Activated T-cell treated with anti-CD3 and anti-CD28 coated beads, Interleukin-2, amount 50 U/mL, for 72 hours (primary cell): Measurements from ENCODE around the gene POP5. TPM values are rescaled to one million over a fixed set of nuclear protein-coding genes. Genes with fewer than 3 reads are reported as not detected.
A peak's percentile ranks its signal among the peaks of the same experiment; 100 is the strongest.

Source experiments
- ATAC-seq, 2 donors: fragments of 150-1000 bp; cut with Tn5 transposase; replicated peaks in 1 of 2; 2 replicates each; pipeline ENCODE4 v1.10.0; 2021; ENCODE audit warnings: moderate library complexity in 2 of 2, mild to moderate bottlenecking in 1 of 2
- DNase-seq, 2 donors: peaks; one replicate each; pipeline ENCODE4 v3.0.0; 2021 to 2022; ENCODE audit warnings: mixed read lengths in 1 of 2
- H3K27ac Mint-ChIP-seq: one replicate; pipeline ENCODE4 v1.8.0; 2022; ENCODE audit warnings: mild to moderate bottlenecking, moderate library complexity, mixed read lengths
- H3K27me3 Mint-ChIP-seq: one replicate; pipeline ENCODE4 v1.8.0; 2022; ENCODE audit warnings: low read depth, mixed read lengths
- H3K36me3 Mint-ChIP-seq, 2 donors: one replicate each; pipeline ENCODE4 v1.8.0; 2022; ENCODE audit warnings: mixed read lengths in 2 of 2, mild to moderate bottlenecking in 1 of 2; ENCODE audit not compliant: insufficient read depth in 2 of 2
- H3K4me1 Mint-ChIP-seq: one replicate; pipeline ENCODE4 v1.8.0; 2022; ENCODE audit warnings: low read depth, mixed read lengths
- H3K4me3 Mint-ChIP-seq, 2 donors: one replicate each; pipeline ENCODE4 v1.8.0; 2022; ENCODE audit warnings: mild to moderate bottlenecking in 2 of 2, mixed read lengths in 2 of 2, moderate library complexity in 2 of 2
- H3K9me3 Mint-ChIP-seq, 2 donors: one replicate each; pipeline ENCODE4 v1.8.0; 2022; ENCODE audit warnings: mixed read lengths in 2 of 2
- total RNA-seq, 2 donors: library from RNA; stranded (reverse); gene quantifications; one replicate each; pipeline ENCODE4 v1.2.3, GENCODE V29; 2022

Gene POP5
- total RNA-seq, 2 donors from 2014 or later, result 37.4 to 40.8 TPM

- no peak for DNase-seq
- no peaks in the 10 kb centered on the region for H3K4me1 Mint-ChIP-seq
- H3K36me3 Mint-ChIP-seq, result no peaks in the 10 kb centered on the region
- H3K27ac Mint-ChIP-seq, result no peak overlapping the region
- no peak for ATAC-seq
- no peak overlapping the region for H3K4me3 Mint-ChIP-seq
- peaks cover 27% of the 10 kb centered on the region for H3K27me3 Mint-ChIP-seq
- H3K9me3 Mint-ChIP-seq, result no peaks in the 10 kb centered on the region
These were observed 18.7 kb upstream of the POP5 start for GRCh38 chr12:120599672-120600552.

GRCh38 chr12:120598674-120599463 lies 17.7 kb upstream of the POP5 start:
- no peaks in the 10 kb centered on the region for H3K4me1 Mint-ChIP-seq
- peaks cover 27% of the 10 kb centered on the region for H3K27me3 Mint-ChIP-seq

GRCh38 chr12:120597861-120598260 lies 16.7 kb upstream of the POP5 start:
- no peaks in the 10 kb centered on the region for H3K9me3 Mint-ChIP-seq
- no peaks in the 10 kb centered on the region for H3K36me3 Mint-ChIP-seq
- H3K27me3 Mint-ChIP-seq, result peaks cover 27% of the 10 kb centered on the region
- no peak overlapping the region for H3K27ac Mint-ChIP-seq
- no peak overlapping the region for H3K4me3 Mint-ChIP-seq
- ATAC-seq (no peak), DNase-seq (no peak)
- no peaks in the 10 kb centered on the region for H3K4me1 Mint-ChIP-seq

More at GRCh38 chr12:120598674-120599463, 17.7 kb upstream of the POP5 start:
- DNase-seq, result no peak
- ATAC-seq, result no peak
- no peak overlapping the region for H3K27ac Mint-ChIP-seq
- H3K9me3 Mint-ChIP-seq, result no peaks in the 10 kb centered on the region
- no peaks in the 10 kb centered on the region for H3K36me3 Mint-ChIP-seq
- H3K4me3 Mint-ChIP-seq, result no peak overlapping the region

- H3K4me1 Mint-ChIP-seq, result no peaks in the 10 kb centered on the region
- H3K27me3 Mint-ChIP-seq, result peaks cover 18% of the 10 kb centered on the region
- H3K9me3 Mint-ChIP-seq, result no peaks in the 10 kb centered on the region
- DNase-seq (no peak), ATAC-seq (no peak)
- no peak overlapping the region for H3K27ac Mint-ChIP-seq
- H3K36me3 Mint-ChIP-seq, result no peaks in the 10 kb centered on the region
- H3K4me3 Mint-ChIP-seq, result no peak overlapping the region
These were observed 15.7 kb upstream of the POP5 start for GRCh38 chr12:120596901-120597300.

- H3K4me1 Mint-ChIP-seq, result no peaks in the 10 kb centered on the region
- no peak for DNase-seq
- no peaks in the 10 kb centered on the region for H3K9me3 Mint-ChIP-seq
- ATAC-seq, result no peak
- no peaks in the 10 kb centered on the region for H3K27me3 Mint-ChIP-seq
- no peak overlapping the region for H3K27ac Mint-ChIP-seq
- H3K4me3 Mint-ChIP-seq, result no peak overlapping the region
- H3K36me3 Mint-ChIP-seq, result no peaks in the 10 kb centered on the region
These were observed 11.2 kb upstream of the POP5 start for GRCh38 chr12:120592121-120593049.

GRCh38 chr12:120590741-120591407 lies 9.7 kb upstream of the POP5 start:
- Mint-ChIP-seq H3K9me3 (no peaks in the 10 kb centered on the region), H3K4me1 (no peaks in the 10 kb centered on the region), H3K4me3 (no peak overlapping the region), H3K36me3 (no peaks in the 10 kb centered on the region), H3K27ac (no peak overlapping the region), H3K27me3 (no peaks in the 10 kb centered on the region)
- DNase-seq, result no peak
- ATAC-seq, result no peak

- H3K4me1 Mint-ChIP-seq, result peaks cover 1% of the 10 kb centered on the region
- H3K36me3 Mint-ChIP-seq, result no peaks in the 10 kb centered on the region
- ATAC-seq (no peak), DNase-seq (no peak)
- H3K27ac Mint-ChIP-seq, result no peak overlapping the region
- H3K4me3 Mint-ChIP-seq, result no peak overlapping the region
- no peaks in the 10 kb centered on the region for H3K27me3 Mint-ChIP-seq
- no peaks in the 10 kb centered on the region for H3K9me3 Mint-ChIP-seq
These were observed 8.0 kb upstream of the POP5 start for GRCh38 chr12:120588948-120589930.

GRCh38 chr12:120588371-120588770 lies 7.2 kb upstream of the POP5 start:
- H3K4me1 Mint-ChIP-seq, result peaks cover 10% of the 10 kb centered on the region
- DNase-seq (no peak), ATAC-seq (no peak)
- H3K27ac Mint-ChIP-seq, result no peak overlapping the region
- no peak overlapping the region for H3K4me3 Mint-ChIP-seq
- no peaks in the 10 kb centered on the region for H3K27me3 Mint-ChIP-seq
- H3K9me3 Mint-ChIP-seq, result no peaks in the 10 kb centered on the region
- no peaks in the 10 kb centered on the region for H3K36me3 Mint-ChIP-seq

GRCh38 chr12:120586860-120587259 lies 5.7 kb upstream of the POP5 start:
- H3K36me3 Mint-ChIP-seq, result no peaks in the 10 kb centered on the region

GRCh38 chr12:120586206-120586605 lies 5.0 kb upstream of the POP5 start:
- Mint-ChIP-seq H3K27me3 (no peaks in the 10 kb centered on the region), H3K4me1 (peaks cover 29% of the 10 kb centered on the region), H3K27ac (no peak overlapping the region), H3K36me3 (no peaks in the 10 kb centered on the region), H3K4me3 (no peak overlapping the region), H3K9me3 (no peaks in the 10 kb centered on the region)
- DNase-seq (no peak), ATAC-seq (no peak)

More at GRCh38 chr12:120586860-120587259, 5.7 kb upstream of the POP5 start:
- Mint-ChIP-seq H3K4me3 (no peak overlapping the region), H3K27ac (no peak overlapping the region), H3K4me1 (peaks cover 23% of the 10 kb centered on the region), H3K9me3 (no peaks in the 10 kb centered on the region), H3K27me3 (no peaks in the 10 kb centered on the region)
- no peak for DNase-seq
- ATAC-seq, result no peak

- peak; percentile 5 to 26 for ATAC-seq
- H3K27me3 Mint-ChIP-seq, result no peaks in the 10 kb centered on the region
- H3K27ac Mint-ChIP-seq, result no peak overlapping the region
- H3K9me3 Mint-ChIP-seq, result no peaks in the 10 kb centered on the region
- peaks cover under 1% of the 10 kb centered on the region in 2 donors for H3K36me3 Mint-ChIP-seq
- peak; percentile 62 to 63 for DNase-seq
- peak overlapping the region; percentile 77 to 80 for H3K4me3 Mint-ChIP-seq
- H3K4me1 Mint-ChIP-seq, result peaks cover 43% of the 10 kb centered on the region
These were observed 3.3 kb upstream of the POP5 start for GRCh38 chr12:120584343-120585149.
